IMR-90 (cell line): ENCODE measurements around the gene VTCN1. TPM values are rescaled to one million over a fixed set of nuclear protein-coding genes. Genes with fewer than 3 reads are reported as not detected.

Experiments
- ATAC-seq: fragments of 200-7000 bp; cut with Tn5 transposase; 2 replicates; pipeline ENCODE4 v1.9.1; 2020; ENCODE audit warnings: low read depth, mild to moderate bottlenecking, moderate library complexity
- BruUV-seq: library from RNA; stranded (reverse); fragments of 400-500 nt; replicated peaks from 2 replicates; lab custom pipeline; 2021; lab: Mats Ljungman, UMichigan
- CTCF ChIA-PET: fragments of 300-600 bp; formaldehyde crosslinking; extraction: SDS; loops from one replicate; lab custom pipeline; 2021; ENCODE audit warnings: antibody characterized with exemption; lab: Yijun Ruan, JAX
- POLR2A ChIA-PET: fragments of 300-600 bp; sonication (Branson Sonifier 250); formaldehyde crosslinking; loops from one replicate; lab custom pipeline; 2022; ENCODE audit warnings: antibody characterized with exemption; ENCODE audit not compliant: unreplicated experiment; lab: Charles Lee
- DNase-seq: peaks from one replicate; pipeline ENCODE4 v3.0.0; 2013
- H2AFZ ChIP-seq: replicated peaks from 2 replicates; pipeline ENCODE3; 2013; ENCODE audit warnings: low read length, mild to moderate bottlenecking; ENCODE audit not compliant: poor library complexity
- H2AK5ac ChIP-seq: 2 replicates; pipeline ENCODE4 v1.6.1; 2013; ENCODE audit warnings: low read depth, low read length, inconsistent platforms
- H2AK9ac ChIP-seq: replicated peaks from 2 replicates; pipeline ENCODE3; 2013; ENCODE audit warnings: mild to moderate bottlenecking, low read depth, low read length, moderate library complexity; ENCODE audit not compliant: poor library complexity
- H2BK120ac ChIP-seq: 2 replicates; pipeline ENCODE4 v1.6.1; 2013; ENCODE audit warnings: low read depth, low read length, inconsistent platforms
- H2BK15ac ChIP-seq: 3 replicates; pipeline ENCODE4 v1.6.1; 2013; ENCODE audit warnings: low read depth, low read length, inconsistent platforms
- H2BK20ac ChIP-seq: 2 replicates; pipeline ENCODE4 v1.6.1; 2013; ENCODE audit warnings: low read depth, mild to moderate bottlenecking, inconsistent platforms, low read length, moderate library complexity
- H2BK5ac ChIP-seq: 2 replicates; pipeline ENCODE4 v1.6.1; 2013; ENCODE audit warnings: mild to moderate bottlenecking, low read depth, low read length, inconsistent platforms; ENCODE audit not compliant: poor library complexity, severe bottlenecking
- H3K14ac ChIP-seq: replicated peaks from 2 replicates; pipeline ENCODE4 v1.6.1; 2013; ENCODE audit warnings: low read depth, low read length, inconsistent platforms
- H3K18ac ChIP-seq: 2 replicates; pipeline ENCODE4 v1.6.1; 2013; ENCODE audit warnings: low read depth, low read length, control low read depth
- H3K23ac ChIP-seq: 2 replicates; pipeline ENCODE4 v1.6.1; 2013; ENCODE audit warnings: low read depth, low read length, inconsistent platforms
- H3K27ac ChIP-seq: 2 replicates; pipeline ENCODE4 v1.5.1; 2013; ENCODE audit warnings: mild to moderate bottlenecking, control low read depth, low read length; ENCODE audit not compliant: insufficient read depth
- H3K27me3 ChIP-seq: 2 replicates; pipeline ENCODE4 v1.6.1; 2013; ENCODE audit warnings: low read length; ENCODE audit not compliant: control insufficient read depth, insufficient read depth
- H3K36me3 ChIP-seq: 2 replicates; pipeline ENCODE4 v1.6.1; 2013; ENCODE audit warnings: low read length, mixed read lengths; ENCODE audit not compliant: control insufficient read depth, insufficient read depth
- H3K4ac ChIP-seq: 2 replicates; pipeline ENCODE4 v1.6.1; 2013; ENCODE audit warnings: low read depth, low read length, inconsistent platforms
- H3K4me1 ChIP-seq: 2 replicates; pipeline ENCODE4 v1.6.1; 2013; ENCODE audit warnings: low read length, mixed read lengths; ENCODE audit not compliant: control insufficient read depth, insufficient read depth
- H3K4me2 ChIP-seq: 2 replicates; pipeline ENCODE4 v1.6.1; 2013; ENCODE audit warnings: low read depth, mild to moderate bottlenecking, control low read depth, low read length, moderate library complexity
- H3K4me3 ChIP-seq: 2 replicates; pipeline ENCODE4 v1.5.1; 2013; ENCODE audit warnings: low read depth, mild to moderate bottlenecking, control low read depth, low read length, moderate library complexity; ENCODE audit not compliant: insufficient read depth
- H3K56ac ChIP-seq: 2 replicates; pipeline ENCODE4 v1.6.1; 2013; ENCODE audit warnings: low read length, inconsistent platforms; ENCODE audit not compliant: insufficient read depth; ENCODE audit errors: extremely low read depth
- H3K79me1 ChIP-seq, 2 experiments: 2 replicates each; pipeline ENCODE4 v1.6.1; 2013; ENCODE audit warnings: low read length in 2 of 2, inconsistent platforms in 1 of 2, low read depth in 1 of 2
- H3K9ac ChIP-seq: 2 replicates; pipeline ENCODE4 v1.6.1; 2013; ENCODE audit warnings: low read depth, low read length, control low read depth
- H3K9me1 ChIP-seq: 2 replicates; pipeline ENCODE4 v1.6.1; 2013; ENCODE audit warnings: low read length, inconsistent platforms; ENCODE audit not compliant: insufficient read depth
- H3K9me3 ChIP-seq: 2 replicates; pipeline ENCODE4 v1.6.1; 2013; ENCODE audit warnings: low read length; ENCODE audit not compliant: control insufficient read depth, insufficient read depth
- H4K20me1 ChIP-seq: 2 replicates; pipeline ENCODE4 v1.6.1; 2013; ENCODE audit warnings: low read length, inconsistent platforms; ENCODE audit not compliant: insufficient read depth
- H4K5ac ChIP-seq: 2 replicates; pipeline ENCODE4 v1.6.1; 2013; ENCODE audit warnings: mild to moderate bottlenecking, low read depth, low read length, control low read depth
- H4K8ac ChIP-seq, 2 experiments: 2 replicates each; pipeline ENCODE4 v1.6.1; 2013; ENCODE audit warnings: low read depth in 2 of 2, low read length in 2 of 2, control low read depth in 1 of 2, inconsistent platforms in 1 of 2
- H4K91ac ChIP-seq: 2 replicates; pipeline ENCODE4 v1.6.1; 2013; ENCODE audit warnings: low read depth, low read length, inconsistent platforms; ENCODE audit not compliant: insufficient read depth
- BHLHE40 ChIP-seq: fragments of 150-350 bp; IDR thresholded peaks from 2 replicates; pipeline ENCODE4 v1.6.1; 2016; ENCODE audit warnings: mild to moderate bottlenecking, low read depth, low read length
- CEBPB ChIP-seq: IDR thresholded peaks from 2 replicates; pipeline ENCODE4 v1.6.1; 2012; ENCODE audit warnings: low read depth, low read length, improper control_type of control experiment
- MAZ ChIP-seq: IDR thresholded peaks from 2 replicates; pipeline ENCODE4 v1.6.1; 2012; ENCODE audit warnings: low read depth, mild to moderate bottlenecking, low read length, improper control_type of control experiment, moderate library complexity, borderline replicate concordance
- whole genome bisulfite sequencing, 2 experiments: methylation state at CpG; one replicate each; pipeline versions ENCODE4 v1.1.5 to v1.1.7; 2013; ENCODE audit warnings: missing lambda C conversion rate in 2 of 2; ENCODE audit not compliant: insufficient read length in 1 of 2; ENCODE audit errors: extremely low coverage in 2 of 2; 5-methylcytosine and 5-hydroxymethylcytosine counted together
- dilution Hi-C: fragments of 300-500 bp; cut with HindIII; formaldehyde crosslinking; loops from one replicate; pipeline ENCODE4 v1.14.3; 2018; ENCODE audit warnings: low sequenced_read_pairs; ENCODE audit not compliant: unreplicated experiment
- in situ Hi-C: fragments of 300-500 bp; cut with MboI; formaldehyde crosslinking; loops from 3 replicates; pipeline ENCODE4 v1.14.3; 2019; ENCODE audit warnings: low sequenced_read_pairs, inconsistent platforms, mixed read lengths
- intact Hi-C: fragments of 100-400 bp; cut with micrococcal nuclease; formaldehyde crosslinking; loops from 2 replicates; pipeline ENCODE4 v1.10.0; 2022
- polyA plus RNA-seq, 3 experiments: library from polyadenylated mRNA; depleted of rRNA; stranded (reverse); fragments of >200 nt; gene quantifications; 2 replicates each; pipeline ENCODE4 v1.2.3, GENCODE V29; 2012; ENCODE audit warnings: low replicate concordance in 1 of 3
- total RNA-seq: library from RNA; depleted of rRNA; stranded (reverse); fragments of >200 nt; gene quantifications from 2 replicates; pipeline ENCODE4 v1.2.3, GENCODE V29; 2012

The VTCN1 gene
- total and polyA plus RNA-seq, 2 of the 4 experiments (the other 2 are of a cell fraction): not detected

- H3K4me2 ChIP-seq: no peak overlapping the region
- H3K36me3 ChIP-seq: no peaks in the 10 kb centered on the region
- H2BK5ac ChIP-seq: no peak overlapping the region
- POLR2A ChIA-PET: no interaction called here
- no peak overlapping the region for H4K91ac ChIP-seq
- H2BK120ac ChIP-seq: no peak overlapping the region
- CTCF ChIA-PET: no interaction called here
- H3K27ac ChIP-seq: no peak overlapping the region
- H3K79me1 ChIP-seq: no peaks in the 10 kb centered on the region
- no peak overlapping the region for H2AFZ ChIP-seq
- H3K4me3 ChIP-seq: no peak overlapping the region
- 100% methylated on average over 1 of the region's 5 CpGs; no CpG with 5 or more reads in 1 of the 2 experiments for WGBS, 2 experiments
- no peak overlapping the region for H3K23ac ChIP-seq
- no peak overlapping the region for H2BK15ac ChIP-seq
- intact Hi-C loops (no loop called here), in situ Hi-C loops (no loop called here), dilution Hi-C loops (no loop called here)
- TF ChIP-seq BHLHE40: no peak
- no peak for TF ChIP-seq CEBPB
- no peak for TF ChIP-seq MAZ
- H2AK5ac ChIP-seq: no peak overlapping the region
- H3K18ac ChIP-seq: no peak overlapping the region
- no peaks in the 10 kb centered on the region for H4K20me1 ChIP-seq
- ATAC-seq: no peak
- no peak overlapping the region for H4K5ac ChIP-seq
- no peak overlapping the region for H2AK9ac ChIP-seq
- no peak overlapping the region for H2BK20ac ChIP-seq
- H4K8ac ChIP-seq: no peak overlapping the region
- H3K4ac ChIP-seq: no peak overlapping the region
- H3K9ac ChIP-seq: no peak overlapping the region
- H3K14ac ChIP-seq: no peak overlapping the region
- DNase-seq: no peak
- H3K4me1 ChIP-seq: peaks cover 7% of the 10 kb centered on the region
- H3K56ac ChIP-seq: no peak overlapping the region
- no peaks in the 10 kb centered on the region for H3K9me3 ChIP-seq
- no TSS peak for BruUV-seq
- no peaks in the 10 kb centered on the region; the same call in 1 of the 2 replicates for H3K9me1 ChIP-seq
- H3K27me3 ChIP-seq: peaks cover 2% of the 10 kb centered on the region; the same call in 1 of the 2 replicates
Observed at GRCh38 chr1:117180147-117180967, 30.4 kb downstream of the VTCN1 start.
